Mesothelial cell of epicardium (in vitro differentiated cells): ENCODE results near the gene SNTG2. TPM values are rescaled to one million over a fixed set of nuclear protein-coding genes. Genes with fewer than 3 reads are reported as not detected.

ENCODE experiments used
- DNase-seq, 2 experiments: peaks; one replicate each; pipeline ENCODE4 v3.0.0; 2021; ENCODE audit warnings: low spot score in 2 of 2; ENCODE audit not compliant: unreplicated experiment in 2 of 2
- H3K27ac Mint-ChIP-seq: 2 replicates; pipeline ENCODE4 v1.8.0; 2021; ENCODE audit warnings: mixed read lengths
- H3K27me3 Mint-ChIP-seq: 2 replicates; pipeline ENCODE4 v1.8.0; 2021; ENCODE audit warnings: low read depth, mixed read lengths
- H3K36me3 Mint-ChIP-seq: 2 replicates; pipeline ENCODE4 v1.8.0; 2021; ENCODE audit warnings: mixed read lengths
- H3K4me1 Mint-ChIP-seq: 2 replicates; pipeline ENCODE4 v1.8.0; 2021; ENCODE audit warnings: mixed read lengths
- H3K4me3 Mint-ChIP-seq: 2 replicates; pipeline ENCODE4 v1.8.0; 2021; ENCODE audit warnings: mild to moderate bottlenecking, moderate library complexity, mixed read lengths
- H3K9me3 Mint-ChIP-seq: 2 replicates; pipeline ENCODE4 v1.8.0; 2021; ENCODE audit warnings: mixed read lengths
- CTCF ChIP-seq: fragments of 200-600 bp; sonication (generic); IDR thresholded peaks from one replicate; pipeline ENCODE4 v1.5.0; 2021; ENCODE audit warnings: antibody characterized with exemption; ENCODE audit not compliant: unreplicated experiment
- total RNA-seq: library from RNA; stranded (reverse); gene quantifications from 3 replicates; pipeline ENCODE4 v1.2.1, GENCODE V29; 2021

Gene SNTG2
- total RNA-seq, 1 donor from 2014 or later = not detected

GRCh38 chr2:975095-975494, 24.4 kb downstream of the SNTG2 start:
- Mint-ChIP-seq H3K4me1 (peaks cover 22% of the 10 kb centered on the region), H3K27me3 (peaks cover 70% of the 10 kb centered on the region), H3K9me3 (peaks cover 6% of the 10 kb centered on the region), H3K36me3 (no peaks in the 10 kb centered on the region), H3K4me3 (no peak overlapping the region), H3K27ac (no peak overlapping the region)
- no peak for DNase-seq
- TF ChIP-seq CTCF = no peak

GRCh38 chr2:979069-979928, 28.6 kb downstream of the SNTG2 start:
- Mint-ChIP-seq H3K4me3 (no peak overlapping the region), H3K27me3 (peaks cover 72% of the 10 kb centered on the region), H3K27ac (no peak overlapping the region), H3K36me3 (no peaks in the 10 kb centered on the region), H3K4me1 (peaks cover 18% of the 10 kb centered on the region), H3K9me3 (no peaks in the 10 kb centered on the region)
- TF ChIP-seq CTCF = no peak
- DNase-seq = no peak

- H3K4me1 Mint-ChIP-seq = peaks cover 13% of the 10 kb centered on the region
Measured at GRCh38 chr2:980176-980575, 29.5 kb downstream of the SNTG2 start.

GRCh38 chr2:981258-981657, 30.6 kb downstream of the SNTG2 start:
- DNase-seq = no peak
- no peaks in the 10 kb centered on the region for H3K9me3 Mint-ChIP-seq
- peaks cover 12% of the 10 kb centered on the region for H3K4me1 Mint-ChIP-seq
- H3K36me3 Mint-ChIP-seq = no peaks in the 10 kb centered on the region
- TF ChIP-seq CTCF = no peak
- peaks cover 72% of the 10 kb centered on the region for H3K27me3 Mint-ChIP-seq
- H3K27ac Mint-ChIP-seq = no peak overlapping the region
- no peak overlapping the region for H3K4me3 Mint-ChIP-seq

More at GRCh38 chr2:980176-980575, 29.5 kb downstream of the SNTG2 start:
- no peaks in the 10 kb centered on the region for H3K36me3 Mint-ChIP-seq
- no peak overlapping the region for H3K27ac Mint-ChIP-seq
- H3K9me3 Mint-ChIP-seq = no peaks in the 10 kb centered on the region
- H3K4me3 Mint-ChIP-seq = no peak overlapping the region
- no peak for TF ChIP-seq CTCF
- DNase-seq = no peak
- peaks cover 79% of the 10 kb centered on the region for H3K27me3 Mint-ChIP-seq

GRCh38 chr2:981759-982158, 31.1 kb downstream of the SNTG2 start:
- Mint-ChIP-seq H3K36me3 (no peaks in the 10 kb centered on the region), H3K4me1 (peaks cover 13% of the 10 kb centered on the region), H3K4me3 (no peak overlapping the region), H3K9me3 (no peaks in the 10 kb centered on the region), H3K27me3 (peaks cover 69% of the 10 kb centered on the region), H3K27ac (no peak overlapping the region)
- TF ChIP-seq CTCF = no peak
- DNase-seq = no peak
